ENCODE measurements around the gene YAF2.

DNA sequence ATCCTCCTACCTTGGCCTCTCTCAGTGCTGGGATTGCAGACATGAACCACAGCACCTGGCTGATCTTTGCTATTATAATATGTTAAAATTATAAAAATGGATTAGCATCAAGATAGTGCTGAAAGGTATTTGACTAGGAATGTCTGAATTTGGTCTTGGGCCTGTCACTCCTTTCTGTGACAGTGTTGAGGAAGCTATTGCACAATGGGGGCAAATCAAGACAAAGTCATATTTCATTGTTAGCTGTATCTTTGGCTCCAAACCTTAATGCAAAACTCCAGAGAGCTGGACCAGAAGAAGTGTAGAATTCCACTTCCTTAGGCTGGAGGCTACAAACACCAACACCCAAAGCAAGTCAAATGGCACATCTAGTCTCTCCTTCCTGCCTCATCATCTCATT is 45.7 kb upstream of the YAF2 start:
- TF ChIP-seq POLR2A (IDR thresholded peaks at IDR 0.05), result no peak
- TF ChIP-seq, protein P1, sequence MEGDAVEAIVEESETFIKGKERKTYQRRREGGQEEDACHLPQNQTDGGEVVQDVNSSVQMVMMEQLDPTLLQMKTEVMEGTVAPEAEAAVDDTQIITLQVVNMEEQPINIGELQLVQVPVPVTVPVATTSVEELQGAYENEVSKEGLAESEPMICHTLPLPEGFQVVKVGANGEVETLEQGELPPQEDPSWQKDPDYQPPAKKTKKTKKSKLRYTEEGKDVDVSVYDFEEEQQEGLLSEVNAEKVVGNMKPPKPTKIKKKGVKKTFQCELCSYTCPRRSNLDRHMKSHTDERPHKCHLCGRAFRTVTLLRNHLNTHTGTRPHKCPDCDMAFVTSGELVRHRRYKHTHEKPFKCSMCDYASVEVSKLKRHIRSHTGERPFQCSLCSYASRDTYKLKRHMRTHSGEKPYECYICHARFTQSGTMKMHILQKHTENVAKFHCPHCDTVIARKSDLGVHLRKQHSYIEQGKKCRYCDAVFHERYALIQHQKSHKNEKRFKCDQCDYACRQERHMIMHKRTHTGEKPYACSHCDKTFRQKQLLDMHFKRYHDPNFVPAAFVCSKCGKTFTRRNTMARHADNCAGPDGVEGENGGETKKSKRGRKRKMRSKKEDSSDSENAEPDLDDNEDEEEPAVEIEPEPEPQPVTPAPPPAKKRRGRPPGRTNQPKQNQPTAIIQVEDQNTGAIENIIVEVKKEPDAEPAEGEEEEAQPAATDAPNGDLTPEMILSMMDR (IDR thresholded peaks at IDR 0.05), result no peak
